DMS 273 (cell line): ENCODE data around the gene LGR4.

Experiments
- DNase-seq: peaks from one replicate; lab custom pipeline; 2025; ENCODE audit not compliant: unreplicated experiment; lab: John Stamatoyannopoulos, UW

The LGR4 gene

DNA sequence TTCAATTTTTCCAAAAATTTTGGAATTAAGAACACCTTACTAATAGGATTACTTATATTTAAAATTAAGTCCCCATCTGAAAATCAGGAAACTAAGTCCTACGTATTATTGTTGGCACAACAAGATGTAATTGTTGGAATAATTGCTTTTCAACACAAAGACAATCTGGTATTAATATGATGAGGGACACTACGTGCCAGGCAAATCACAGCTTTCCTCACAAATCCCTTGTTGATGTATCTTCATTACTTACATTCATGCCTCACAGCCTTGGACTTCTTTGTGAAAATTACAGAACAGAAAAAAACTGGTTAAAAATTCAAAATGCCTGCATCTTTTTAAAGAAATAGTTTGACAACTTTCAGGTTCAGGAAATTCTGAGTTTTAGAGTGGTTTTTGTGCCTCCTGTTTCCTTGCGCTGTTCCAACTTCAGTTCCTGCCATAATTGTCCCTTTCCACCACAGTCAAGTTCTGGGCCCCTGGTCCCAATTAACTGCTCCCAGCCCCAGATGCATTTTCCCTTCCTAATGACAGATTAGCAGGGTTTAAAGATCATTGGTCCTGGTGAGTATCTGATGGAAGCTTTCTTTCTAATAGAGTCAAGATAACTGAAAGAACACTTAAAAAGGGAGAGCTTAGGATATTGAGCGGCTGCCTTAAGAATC, 86.3 kb downstream of the LGR4 start:
- no peak for DNase-seq

DNA sequence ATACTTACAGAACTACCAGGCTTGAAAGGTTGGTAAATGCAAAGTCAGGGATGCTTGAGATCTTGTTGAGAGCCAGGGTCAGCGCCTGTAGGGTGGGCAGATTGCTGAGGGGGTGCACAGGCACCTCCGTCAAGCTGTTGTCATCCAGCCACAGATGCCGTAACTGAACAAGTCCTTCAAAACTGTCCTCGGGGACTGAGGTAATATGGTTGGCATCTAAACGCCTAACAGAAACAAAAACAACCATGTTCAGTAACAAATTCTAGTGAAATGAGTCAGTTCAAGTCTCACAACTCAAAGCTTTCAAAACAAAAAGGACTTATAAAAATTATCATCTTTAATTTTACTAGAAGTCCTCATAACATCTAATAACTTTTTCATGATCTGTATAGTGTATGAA, 87.3 kb downstream of the LGR4 start:
- DNase-seq = peak; percentile 86

DNA sequence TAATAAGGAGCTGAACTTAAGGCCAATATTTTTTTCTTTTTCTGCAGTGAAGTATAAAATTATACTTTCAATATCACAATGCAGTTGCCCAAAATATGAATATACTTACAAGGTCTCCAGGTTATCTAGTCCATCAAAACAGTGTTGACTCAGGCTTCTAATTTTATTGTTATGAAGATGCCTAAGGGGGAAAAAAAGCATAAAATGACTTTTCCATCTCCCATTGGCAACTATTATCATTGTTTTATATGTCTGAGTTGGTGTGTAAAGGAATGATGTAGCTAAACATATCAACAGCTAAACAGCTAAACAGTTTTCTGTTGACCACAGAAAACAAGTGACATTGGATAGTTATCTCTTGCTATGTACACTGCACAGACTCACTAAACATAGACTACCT, 88.4 kb downstream of the LGR4 start:
- DNase-seq = no peak

DNA sequence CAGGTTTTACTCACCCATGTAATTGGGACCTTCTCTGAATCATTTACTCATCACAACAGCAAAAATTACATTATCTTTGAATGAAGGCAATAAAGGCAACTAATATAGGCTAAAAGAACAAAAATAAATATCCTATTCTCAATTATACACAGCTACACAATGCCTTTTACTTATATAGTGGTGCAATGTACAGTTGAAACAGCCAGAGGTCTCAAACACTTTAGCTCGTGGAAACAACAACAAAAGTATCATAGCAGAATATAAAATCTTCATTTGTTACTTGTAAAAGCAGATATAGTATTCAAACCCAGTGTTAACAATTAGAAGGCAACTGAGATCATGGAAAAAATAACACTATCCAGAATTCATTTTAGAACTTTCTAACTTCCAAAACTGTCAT, 88.9 kb downstream of the LGR4 start:
- no peak for DNase-seq

DNA sequence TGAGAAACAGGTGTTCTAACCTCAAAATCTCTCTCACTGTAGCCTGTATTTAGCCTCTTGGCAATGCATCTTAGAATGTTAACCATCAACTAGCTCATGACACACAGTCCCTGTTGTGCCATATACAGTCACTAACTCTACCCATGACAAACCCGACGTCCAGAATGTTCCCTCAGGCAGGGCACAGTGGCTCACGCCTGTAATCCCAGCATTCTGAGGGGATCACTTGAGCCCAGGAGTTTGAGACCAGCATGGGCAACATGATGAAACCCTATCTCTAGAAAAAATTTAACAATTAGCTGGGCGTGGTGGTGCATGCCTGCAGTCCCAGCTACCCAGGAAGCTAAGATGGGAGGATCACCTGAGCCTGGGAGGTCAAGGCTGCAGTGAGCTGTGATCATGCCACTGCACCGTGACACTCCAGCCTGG, 91.3 kb downstream of the LGR4 start:
- no peak for DNase-seq

DNA sequence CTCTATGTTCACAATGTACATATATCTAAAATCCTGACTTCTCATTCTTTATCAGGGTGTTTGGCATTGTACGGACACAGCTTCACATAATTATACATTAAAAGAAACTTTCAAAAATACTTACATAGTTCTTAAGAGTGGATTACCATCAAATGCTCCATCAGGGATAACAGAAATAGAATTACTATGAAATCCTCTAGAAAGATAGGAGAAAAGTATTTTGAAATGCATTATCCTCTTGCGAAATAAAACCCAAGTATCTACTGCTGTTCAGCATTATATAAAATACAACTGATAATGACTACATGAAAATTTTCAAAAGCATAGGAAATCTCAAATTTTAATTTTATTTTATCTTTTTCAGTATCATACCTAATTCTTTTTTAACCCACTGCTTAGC, 91.8 kb downstream of the LGR4 start:
- DNase-seq = no peak

DNA sequence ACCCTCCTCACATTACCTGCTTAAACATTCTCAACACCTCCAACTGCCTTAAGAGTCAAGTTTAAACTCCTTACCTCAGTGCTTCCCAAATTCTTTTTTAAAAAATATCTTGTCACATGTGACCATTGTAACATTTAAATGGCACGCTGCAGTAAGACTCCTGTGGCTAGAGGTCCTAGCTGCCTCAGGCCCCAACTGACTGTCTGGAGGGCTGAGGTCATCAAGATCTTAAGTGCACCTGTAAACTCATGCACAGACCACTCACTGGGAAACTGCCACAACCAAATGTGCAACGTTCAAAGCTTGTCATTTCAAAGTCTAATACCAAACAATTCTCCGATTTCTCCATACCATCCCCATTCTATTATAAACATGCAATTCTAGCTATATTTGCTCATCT, 93.1 kb downstream of the LGR4 start:
- DNase-seq = no peak

DNA sequence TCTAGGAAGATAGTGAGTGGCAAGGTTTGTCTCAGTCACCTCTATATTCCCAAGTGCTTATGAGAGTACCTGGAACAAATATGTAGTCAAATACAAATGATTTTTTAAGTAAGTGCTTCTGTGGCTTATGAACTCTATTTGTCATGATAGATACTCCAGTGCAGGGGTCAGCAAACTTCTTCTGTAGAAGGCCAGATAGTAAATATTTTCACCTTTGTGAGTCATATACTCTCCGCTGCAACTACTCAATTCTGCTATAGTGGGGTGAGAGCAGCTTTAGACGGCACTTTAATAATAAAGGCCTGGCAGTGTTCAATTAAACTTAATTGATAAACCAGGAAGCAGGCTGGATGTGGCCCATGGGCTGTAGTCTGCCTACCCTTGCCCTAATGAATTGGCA, 97.2 kb downstream of the LGR4 start:
- DNase-seq = no peak

DNA sequence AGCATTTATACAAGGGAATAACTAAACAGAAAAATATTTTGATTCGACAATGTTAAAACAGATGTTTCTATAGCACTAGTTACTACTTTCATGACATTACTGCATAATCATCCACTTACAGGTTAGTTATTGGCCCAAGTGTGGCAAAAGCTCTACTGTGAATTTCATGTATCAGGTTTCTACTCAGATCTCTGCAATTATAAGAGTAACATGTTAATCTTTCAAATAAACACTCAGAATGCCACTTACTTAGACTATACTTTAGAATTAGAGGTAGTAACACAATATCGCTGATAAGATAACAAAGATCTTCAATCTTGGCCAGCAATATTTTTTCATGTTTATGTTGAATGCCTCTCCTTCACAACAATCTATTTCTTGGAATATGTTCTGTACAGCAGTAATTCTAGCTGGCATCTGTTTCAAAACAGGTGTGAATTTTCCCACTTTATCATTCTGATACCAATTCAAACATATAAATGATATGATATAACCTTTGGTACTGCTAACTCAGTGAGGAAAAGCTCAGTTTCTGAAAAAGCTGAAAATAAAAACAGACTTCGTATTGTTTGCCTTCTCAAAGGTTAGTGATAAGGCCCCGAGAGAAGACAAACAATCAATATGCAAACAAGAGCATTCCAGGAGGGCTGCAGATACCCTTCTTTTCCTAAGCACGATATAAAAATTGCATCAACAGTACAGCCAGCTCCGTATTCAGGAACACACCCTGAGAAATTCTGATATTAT, 98.6 kb downstream of the LGR4 start:
- DNase-seq = no peak

DNA sequence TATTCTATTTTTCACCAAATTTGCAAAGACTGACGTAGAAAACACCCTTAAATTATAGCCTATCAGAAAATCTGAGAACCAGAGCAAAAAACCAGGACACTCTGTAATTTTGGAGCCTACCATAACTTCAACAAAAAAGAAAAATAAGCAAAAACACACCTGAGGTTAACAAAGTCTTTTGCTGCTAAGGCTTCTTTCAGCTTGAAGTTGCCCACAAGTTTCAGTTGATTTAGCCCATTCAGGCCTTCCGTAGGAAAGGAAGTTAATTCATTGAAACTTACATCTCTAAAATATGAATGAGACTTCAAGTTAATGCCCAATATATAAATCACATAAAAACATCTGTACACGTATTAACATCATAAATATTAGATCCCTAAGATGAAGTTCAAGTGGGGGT, 99.2 kb downstream of the LGR4 start:
- DNase-seq = no peak

DNA sequence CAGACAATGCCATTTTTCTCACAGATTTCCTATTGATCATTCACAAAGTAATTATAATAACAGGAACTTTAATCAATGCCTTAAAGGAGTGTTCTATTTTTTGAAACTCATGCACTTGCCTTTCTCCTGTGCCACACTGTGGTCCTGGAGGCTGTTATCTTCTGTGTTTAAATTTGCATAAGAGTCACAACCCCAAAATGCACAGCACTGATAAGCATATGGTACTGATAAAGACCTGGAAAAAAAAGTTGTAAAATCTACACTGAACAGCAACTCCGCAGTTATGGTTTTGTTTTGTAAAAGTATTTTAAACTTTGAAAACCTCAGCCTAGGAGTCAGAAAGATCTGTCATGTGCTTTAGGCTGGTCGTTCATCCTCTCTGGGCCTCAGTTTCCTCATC, 100.4 kb downstream of the LGR4 start:
- no peak for DNase-seq

DNA sequence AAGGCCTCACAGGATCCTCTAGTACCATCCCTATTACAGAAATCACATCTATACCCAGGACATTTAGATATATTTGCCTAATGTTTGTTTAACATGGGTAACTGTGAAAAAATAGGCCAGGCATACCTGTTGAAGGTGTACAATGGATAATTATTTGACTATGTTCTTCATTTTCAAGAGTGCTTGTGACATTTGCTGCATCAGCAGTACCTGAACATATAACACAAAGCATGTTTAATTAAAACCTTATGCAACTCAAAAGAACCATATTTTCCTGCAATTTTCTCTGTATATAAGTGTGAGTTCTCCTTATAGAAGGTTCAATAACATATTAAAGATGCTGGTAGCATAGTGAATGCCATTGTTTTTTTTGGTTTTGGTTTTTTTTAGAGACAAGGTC, 101.1 kb downstream of the LGR4 start:
- no peak for DNase-seq

DNA sequence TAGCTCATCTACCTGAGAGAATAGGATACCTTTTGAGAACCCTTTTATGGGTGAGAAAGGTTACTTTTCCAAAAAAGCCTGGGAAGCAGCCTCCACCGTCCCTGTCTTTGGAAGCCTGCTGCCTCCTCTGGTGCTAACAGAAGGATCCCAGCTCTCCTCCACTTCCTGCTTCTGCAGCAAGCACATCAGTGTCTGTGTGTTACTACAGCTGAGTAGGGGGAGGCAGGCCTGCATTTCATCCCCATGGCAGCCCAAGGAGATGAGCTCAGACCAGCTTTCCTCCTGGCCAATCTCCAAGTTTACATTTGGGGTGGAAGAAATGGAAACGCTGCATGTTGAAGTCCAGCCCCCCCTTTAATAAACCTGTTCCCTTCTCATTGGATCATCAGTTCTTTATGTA, 102.2 kb downstream of the LGR4 start:
- DNase-seq = no peak

DNA sequence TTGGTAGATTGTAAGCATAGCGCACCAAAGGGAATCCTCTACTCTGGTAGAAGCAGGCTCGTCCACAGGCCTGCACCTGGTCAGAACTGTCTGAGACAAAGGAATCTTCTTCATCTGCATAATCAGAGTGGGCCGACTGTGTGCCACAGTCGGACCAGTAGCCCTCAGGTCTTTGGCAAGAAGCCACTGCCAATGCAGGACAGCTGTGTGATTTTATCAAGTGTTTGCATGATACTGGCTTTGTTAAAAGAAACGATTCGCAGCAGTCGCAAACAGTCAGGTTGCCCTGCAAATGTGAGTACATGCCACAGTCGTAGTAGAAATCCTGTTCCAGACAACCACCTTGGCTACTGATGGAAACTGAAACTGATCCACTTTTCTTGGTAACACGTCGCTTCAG, 104.7 kb downstream of the LGR4 start:
- peak; percentile 4 for DNase-seq

DNA sequence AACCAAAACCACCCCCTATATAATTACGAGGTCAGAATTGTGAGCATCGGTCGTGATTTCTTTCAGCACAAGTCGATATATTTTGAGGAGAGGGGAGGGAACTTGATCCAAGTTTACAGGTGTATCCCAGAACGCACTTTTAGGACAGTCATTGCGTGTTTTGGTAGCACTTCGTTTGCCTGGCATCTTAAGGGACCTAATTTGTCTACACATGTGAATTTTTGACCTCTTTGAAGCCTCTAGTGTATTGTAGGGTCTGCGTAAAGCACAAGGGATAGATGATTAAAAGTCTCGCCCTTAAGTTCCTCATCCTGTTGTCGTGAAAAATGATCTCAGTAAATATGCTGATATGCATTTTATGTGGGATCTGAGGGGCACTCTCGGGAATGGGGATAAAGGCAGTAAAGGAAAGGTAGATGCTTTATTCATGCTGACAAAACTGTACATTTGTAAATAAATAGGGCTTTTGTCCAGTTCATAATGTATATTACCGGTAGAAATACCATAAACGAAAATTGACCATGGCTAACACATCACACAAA, 108.9 kb downstream of the LGR4 start:
- no peak for DNase-seq

DNA sequence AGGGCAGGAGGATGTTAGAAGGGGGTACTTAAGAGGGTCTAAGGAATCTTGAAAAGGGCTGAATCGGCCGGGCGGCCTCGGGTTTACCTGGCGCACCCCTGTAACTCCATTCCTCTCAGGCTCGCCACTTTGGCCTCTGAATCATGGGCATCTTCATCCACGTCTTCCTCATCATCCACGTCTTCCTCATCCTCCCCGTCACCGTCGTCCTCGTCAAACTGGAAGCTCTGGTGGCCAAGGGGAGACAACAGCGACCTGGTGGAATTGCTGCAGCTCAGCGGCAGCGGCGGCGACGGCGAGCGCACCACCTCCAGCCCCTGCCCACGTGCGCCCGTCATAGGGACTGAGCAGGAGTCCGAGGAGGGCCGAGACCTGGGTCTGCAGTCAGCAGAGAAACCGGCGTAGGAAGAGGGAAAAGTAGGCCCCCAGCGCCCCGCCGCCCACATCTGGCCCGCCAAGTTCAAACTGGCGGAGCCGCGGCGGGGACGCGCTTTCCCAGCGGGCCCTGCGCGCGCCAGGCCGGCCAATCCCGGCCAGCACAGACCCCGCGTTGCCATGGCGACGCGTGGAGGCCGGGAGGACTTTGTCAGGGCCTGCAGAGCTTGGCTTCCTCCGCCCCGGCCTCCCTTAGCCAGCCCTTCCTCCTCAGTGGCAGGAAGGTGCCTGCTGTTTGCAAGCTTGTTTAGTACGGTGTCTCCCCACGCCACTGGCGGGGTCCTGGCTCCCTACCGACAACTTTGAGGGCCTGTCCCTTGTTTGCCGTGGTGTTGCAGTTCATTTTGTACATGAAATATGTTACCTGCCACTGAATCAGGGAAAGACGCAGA, 109.6 kb downstream of the LGR4 start, which contains the start of gene CCDC34:
Gene CCDC34, minus strand, starts transcription at position 467 of the 827 bp plus-strand sequence. Its CDS starts 21 bp downstream, at position 446.
- DNase-seq = peak; percentile 97

DNA sequence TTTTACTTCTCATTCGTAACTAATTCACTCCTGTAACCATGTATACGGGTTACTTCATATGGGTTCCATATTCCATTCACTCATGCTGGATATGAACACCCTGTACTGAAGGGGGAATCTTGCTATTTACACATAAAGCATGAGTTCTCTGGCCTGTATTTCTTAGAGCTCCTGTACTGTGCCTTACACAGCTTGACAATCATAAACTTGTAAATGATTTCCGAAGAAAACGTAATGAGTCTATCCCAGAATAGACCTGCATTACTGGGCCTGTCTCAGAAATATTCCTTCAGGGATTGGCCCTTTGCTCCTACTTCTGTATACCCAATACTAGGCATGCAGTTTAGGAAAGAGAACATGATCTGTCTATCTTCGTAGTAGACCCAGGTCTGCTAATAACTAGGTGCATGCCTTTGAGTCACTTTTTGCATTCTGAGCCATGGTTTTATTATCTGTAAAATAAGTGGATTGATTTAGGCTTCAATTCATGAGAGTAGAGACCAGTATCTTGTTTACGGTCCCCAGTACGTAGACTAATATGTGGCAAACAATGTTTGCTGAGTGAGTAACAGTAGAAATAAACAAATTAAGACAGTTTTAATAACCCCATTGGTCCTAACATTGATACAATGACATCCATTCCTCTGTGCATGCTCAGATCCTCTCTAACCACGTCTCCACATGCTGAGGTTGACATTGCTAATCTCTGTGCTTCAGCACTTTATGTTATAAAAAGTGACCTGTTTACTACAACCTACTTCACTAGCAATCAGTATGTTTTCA, 110.8 kb downstream of the LGR4 start:
- no peak for DNase-seq

DNA sequence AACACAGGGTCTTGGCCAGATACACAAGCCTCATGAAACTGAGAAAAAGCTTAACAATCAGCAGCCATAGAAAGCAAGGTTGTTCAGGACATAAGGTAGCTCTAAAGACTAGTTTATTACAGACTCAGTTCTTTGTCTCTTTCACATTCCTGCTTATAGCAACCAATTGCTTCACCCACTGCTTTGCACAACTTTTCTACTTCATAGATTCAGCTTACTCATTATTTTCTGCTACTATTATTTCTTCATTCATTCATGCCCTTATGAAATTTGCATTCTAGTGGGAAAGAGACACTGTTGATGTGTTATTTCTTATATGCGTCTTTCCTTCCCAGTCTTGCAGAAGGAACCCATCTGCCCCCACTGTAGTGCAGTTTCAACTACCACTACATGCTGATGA, 114.3 kb downstream of the LGR4 start:
- no peak for DNase-seq

DNA sequence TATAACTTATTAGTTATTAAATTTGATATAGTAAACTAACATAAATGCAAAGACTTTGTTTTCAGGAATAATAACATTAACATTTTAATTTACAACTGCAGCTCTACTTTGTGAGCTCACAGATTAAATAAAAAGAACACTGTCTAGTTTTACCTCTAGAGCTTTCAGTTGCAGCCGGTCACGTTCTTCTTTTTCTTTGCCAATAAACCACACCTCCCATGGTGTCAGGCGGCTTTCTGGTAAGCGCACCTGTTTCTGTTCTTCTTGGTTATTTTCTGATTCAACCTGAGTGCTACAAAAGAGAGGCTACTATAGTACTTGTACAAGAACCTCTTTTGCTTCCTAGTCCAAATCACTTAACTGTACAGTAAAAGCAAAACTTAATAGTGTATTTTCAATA, 115.3 kb downstream of the LGR4 start:
- no peak for DNase-seq

DNA sequence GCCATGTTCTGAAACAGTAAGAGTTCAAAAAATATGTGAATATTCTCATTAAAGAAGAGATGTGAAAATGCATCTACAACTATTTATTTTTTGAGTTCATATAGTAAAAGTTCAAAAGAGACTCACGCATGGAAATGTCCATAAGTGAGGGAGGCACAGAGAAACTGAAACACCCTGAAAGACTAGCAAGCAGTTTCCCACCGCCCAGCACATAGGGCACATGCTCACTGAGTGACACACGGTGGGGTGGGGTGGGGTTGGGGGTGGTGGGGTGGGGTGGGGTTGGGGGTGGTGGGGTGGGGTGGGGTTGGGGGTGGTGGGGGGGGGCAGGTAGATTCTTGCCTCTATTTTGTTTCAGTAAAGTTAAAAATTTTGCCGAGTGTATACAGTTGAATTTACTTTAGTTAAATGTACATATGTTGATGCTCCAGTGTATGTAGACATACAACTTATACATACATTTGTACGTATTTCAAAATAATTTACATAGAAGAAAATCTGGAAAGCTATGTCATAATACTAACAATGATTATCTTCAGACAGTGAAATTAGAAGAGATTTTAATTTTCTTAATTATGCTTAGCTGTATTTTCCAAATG, 115.9 kb downstream of the LGR4 start:
- no peak for DNase-seq
